Neutrophil (primary cell): ENCODE measurements around the gene TRPM8.

Source experiments
- H3K27ac ChIP-seq: fragments of 200-600 bp; sonication (generic); 2 replicates; pipeline ENCODE4 v1.5.1; 2016; ENCODE audit warnings: mild to moderate bottlenecking, moderate library complexity
- H3K27me3 ChIP-seq: fragments of 200-600 bp; sonication (generic); 2 replicates; pipeline ENCODE4 v1.6.0; 2016; ENCODE audit warnings: mild to moderate bottlenecking
- H3K36me3 ChIP-seq: fragments of 200-600 bp; sonication (generic); 2 replicates; pipeline ENCODE4 v1.5.1; 2017
- H3K4me1 ChIP-seq, 2 experiments: fragments of 200-600 bp in 1 of 2; sonication (generic) in 1 of 2; 1 replicate in 1 of 2; 2 replicates in 1 of 2; pipeline versions ENCODE4 v1.5.1 to v1.6.1; 2013 to 2016; ENCODE audit warnings: low read depth in 1 of 2, low read length in 1 of 2, mild to moderate bottlenecking in 1 of 2, moderate library complexity in 1 of 2; ENCODE audit not compliant: control insufficient read depth in 1 of 2, insufficient read depth in 1 of 2
- H3K4me3 ChIP-seq, 2 experiments: fragments of 200-600 bp in 1 of 2; sonication (generic) in 1 of 2; 1 replicate in 1 of 2; 2 replicates in 1 of 2; pipeline ENCODE4 v1.5.1; 2013 to 2016; ENCODE audit warnings: low read depth in 1 of 2, low read length in 1 of 2, mild to moderate bottlenecking in 1 of 2, moderate library complexity in 1 of 2
- H3K9me3 ChIP-seq: fragments of 200-600 bp; sonication (generic); 2 replicates; pipeline ENCODE4 v1.5.1; 2016
- CTCF ChIP-seq: fragments of 200-600 bp; sonication (generic); IDR thresholded peaks from 2 replicates; pipeline ENCODE4 v1.5.1; 2016; ENCODE audit warnings: antibody characterized with exemption

Gene TRPM8

GRCh38 chr2:233928594-233929351 is 11.6 kb downstream of the TRPM8 start:
- no peaks in the 10 kb centered on the region for H3K4me1 ChIP-seq
- TF ChIP-seq CTCF, result no peak
- no peak overlapping the region for H3K4me3 ChIP-seq
- peaks cover 9% of the 10 kb centered on the region for H3K27me3 ChIP-seq
- H3K9me3 ChIP-seq, result no peaks in the 10 kb centered on the region
- no peaks in the 10 kb centered on the region for H3K36me3 ChIP-seq
- H3K27ac ChIP-seq, result no peak overlapping the region

- Histone ChIP-seq H3K27ac (no peak overlapping the region), H3K4me1 (no peaks in the 10 kb centered on the region), H3K27me3 (peaks cover 11% of the 10 kb centered on the region), H3K36me3 (no peaks in the 10 kb centered on the region), H3K4me3 (no peak overlapping the region), H3K9me3 (no peaks in the 10 kb centered on the region)
- TF ChIP-seq CTCF, result no peak
Measured at GRCh38 chr2:233929352-233930022, 12.3 kb downstream of the TRPM8 start.

- no peak for TF ChIP-seq CTCF
- no peaks in the 10 kb centered on the region for H3K9me3 ChIP-seq
- no peak overlapping the region for H3K4me3 ChIP-seq
- H3K4me1 ChIP-seq, result no peaks in the 10 kb centered on the region
- H3K27me3 ChIP-seq, result peaks cover 50% of the 10 kb centered on the region
- no peaks in the 10 kb centered on the region for H3K36me3 ChIP-seq
- no peak overlapping the region for H3K27ac ChIP-seq
Measured at GRCh38 chr2:233934524-233934923, 17.4 kb downstream of the TRPM8 start.

GRCh38 chr2:233935426-233935825 is 18.3 kb downstream of the TRPM8 start:
- H3K27ac ChIP-seq, result no peak overlapping the region
- H3K27me3 ChIP-seq, result peaks cover 59% of the 10 kb centered on the region

GRCh38 chr2:233936089-233936488 is 18.9 kb downstream of the TRPM8 start:
- no peaks in the 10 kb centered on the region for H3K4me1 ChIP-seq
- TF ChIP-seq CTCF, result no peak
- H3K27me3 ChIP-seq, result peaks cover 66% of the 10 kb centered on the region
- no peak overlapping the region for H3K27ac ChIP-seq
- H3K4me3 ChIP-seq, result no peak overlapping the region
- no peaks in the 10 kb centered on the region for H3K9me3 ChIP-seq
- H3K36me3 ChIP-seq, result no peaks in the 10 kb centered on the region

More at GRCh38 chr2:233935426-233935825, 18.3 kb downstream of the TRPM8 start:
- no peak for TF ChIP-seq CTCF
- Histone ChIP-seq H3K9me3 (no peaks in the 10 kb centered on the region), H3K4me3 (no peak overlapping the region), H3K36me3 (no peaks in the 10 kb centered on the region), H3K4me1 (no peaks in the 10 kb centered on the region)
